Measurements from ENCODE around the gene KCNK1.
"Not testable (repeated sequence)": the region's sequence is repeated elsewhere in the genome, so short reads cannot be mapped to it uniquely, and the experiment has no call there.

The KCNK1 gene

DNA sequence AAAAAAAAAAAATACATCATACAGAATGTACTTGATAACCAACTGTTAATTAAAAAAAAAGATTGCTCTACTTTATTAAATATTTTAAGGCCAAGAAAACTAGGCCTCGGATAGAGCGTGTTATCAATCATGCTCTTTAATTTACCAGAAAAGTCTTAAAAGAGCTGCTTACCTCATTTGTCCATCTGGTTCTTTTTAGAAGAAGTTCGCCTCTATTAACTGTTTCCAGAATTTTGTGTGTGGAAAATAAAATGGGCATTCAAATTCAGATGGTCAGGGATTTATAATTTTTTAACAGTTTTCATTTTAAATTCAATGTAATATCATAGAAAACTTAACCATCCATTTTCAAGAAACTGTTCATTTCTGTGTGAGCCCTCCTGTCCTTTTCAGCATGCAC lies 53.8 kb downstream of the KCNK1 start:
- no peak for DNase-seq (ENCODE audit: low read depth)

DNA sequence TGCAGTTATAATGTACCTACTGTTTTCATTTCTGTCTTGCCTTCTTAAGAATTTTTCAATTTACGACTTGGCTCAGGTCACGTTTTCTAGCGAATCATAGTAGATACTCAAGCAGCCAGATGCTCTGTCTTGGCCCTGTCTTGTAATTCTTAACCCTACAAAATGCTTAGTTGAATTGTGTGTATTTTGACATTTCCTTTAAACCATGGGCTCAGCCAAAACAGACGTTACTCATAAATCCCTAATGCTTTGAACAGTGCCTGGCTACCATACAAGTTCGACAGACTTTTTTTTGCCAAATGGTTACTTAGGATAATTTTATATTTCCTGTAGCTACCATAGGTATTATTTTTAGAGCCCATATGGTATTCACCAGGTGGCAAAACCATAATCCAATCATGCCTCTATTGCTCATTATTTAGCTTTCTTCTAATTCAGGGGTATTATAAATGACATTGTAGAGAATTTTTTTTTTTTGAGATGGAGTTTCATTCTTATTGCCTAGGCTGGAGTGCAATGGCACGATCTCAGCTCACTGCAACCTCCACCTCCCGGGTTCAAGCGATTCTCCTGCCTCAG lies 54.3 kb downstream of the KCNK1 start:
- no peak for DNase-seq (ENCODE audit: low read depth)

DNA sequence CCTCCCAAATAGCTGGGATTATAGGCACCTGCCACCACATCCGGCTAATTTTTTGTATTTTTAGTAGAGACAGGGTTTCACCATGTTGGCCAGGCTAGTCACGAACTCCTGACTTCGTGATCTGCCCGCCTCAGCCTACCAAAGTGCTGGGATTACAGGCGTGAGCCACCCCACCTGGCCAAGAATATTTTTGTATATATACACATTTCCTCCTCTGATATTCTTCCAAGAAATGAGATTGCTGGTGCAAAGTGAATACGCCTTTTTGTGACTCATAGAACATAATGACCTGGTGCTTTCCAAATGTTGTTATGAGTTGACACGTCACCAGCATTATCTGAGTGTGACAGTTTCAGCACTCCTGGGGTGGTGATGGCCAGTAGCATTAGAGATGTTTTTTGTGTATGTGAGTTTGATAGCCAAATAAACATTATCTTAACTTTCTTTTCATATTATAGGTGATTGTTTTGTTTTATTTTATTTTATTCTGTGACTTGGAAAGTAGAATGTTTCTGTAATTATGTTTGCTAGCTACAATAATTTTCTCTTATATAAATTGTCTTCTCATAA lies 54.9 kb downstream of the KCNK1 start:
- DNase-seq (ENCODE audit: low read depth): peak; percentile 47

- not testable (repeated sequence) for DNase-seq (ENCODE audit: low read depth)
Measured at GRCh38 chr1:233670363-233670762, 56.5 kb downstream of the KCNK1 start.

DNA sequence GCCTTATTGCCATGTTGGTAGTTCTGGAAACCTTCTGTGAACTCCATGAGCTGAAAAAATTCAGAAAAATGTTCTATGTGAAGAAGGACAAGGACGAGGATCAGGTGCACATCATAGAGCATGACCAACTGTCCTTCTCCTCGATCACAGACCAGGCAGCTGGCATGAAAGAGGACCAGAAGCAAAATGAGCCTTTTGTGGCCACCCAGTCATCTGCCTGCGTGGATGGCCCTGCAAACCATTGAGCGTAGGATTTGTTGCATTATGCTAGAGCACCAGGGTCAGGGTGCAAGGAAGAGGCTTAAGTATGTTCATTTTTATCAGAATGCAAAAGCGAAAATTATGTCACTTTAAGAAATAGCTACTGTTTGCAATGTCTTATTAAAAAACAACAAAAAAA lies 57.4 kb downstream of the KCNK1 start:
- DNase-seq (ENCODE audit: low read depth): no peak

- DNase-seq (ENCODE audit: low read depth): no peak
Measured at GRCh38 chr1:233672732-233673131, 58.8 kb downstream of the KCNK1 start.

DNA sequence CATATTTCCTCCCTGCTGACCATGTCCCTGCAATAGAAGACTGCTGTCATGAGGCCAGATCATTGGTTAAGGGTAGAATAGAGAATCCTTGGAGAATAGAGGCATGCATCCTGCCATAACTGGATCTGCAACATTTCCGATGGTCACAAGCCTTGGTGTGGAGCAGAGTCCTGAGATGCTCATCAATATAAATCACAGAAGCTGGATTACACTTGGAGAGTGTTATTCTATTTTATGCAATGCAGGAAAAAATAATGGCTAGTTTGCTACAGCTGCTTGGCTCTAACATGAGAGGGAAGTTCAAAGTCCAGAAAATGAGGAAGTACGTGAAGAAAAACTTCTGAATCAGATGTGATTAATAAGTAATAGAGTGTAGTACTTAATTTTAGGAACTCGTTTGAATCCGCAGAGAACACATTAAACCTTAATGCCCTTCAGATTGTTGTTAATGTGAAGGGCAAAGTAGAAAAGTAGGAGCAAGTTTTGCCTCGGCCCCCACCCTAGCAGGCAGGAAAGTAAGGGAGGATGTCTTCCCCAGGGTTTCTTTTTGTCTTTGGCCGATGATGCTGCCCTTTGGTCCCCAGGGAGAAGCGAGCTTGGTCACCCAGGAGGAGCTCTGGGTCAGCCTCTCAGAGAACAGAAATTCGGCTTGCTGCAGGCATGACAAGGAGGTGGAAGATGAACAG lies 59.5 kb downstream of the KCNK1 start:
- DNase-seq (ENCODE audit: low read depth): no peak

- no peak for DNase-seq (ENCODE audit: low read depth)
Measured at GRCh38 chr1:233673947-233674431, 60.1 kb downstream of the KCNK1 start.

DNA sequence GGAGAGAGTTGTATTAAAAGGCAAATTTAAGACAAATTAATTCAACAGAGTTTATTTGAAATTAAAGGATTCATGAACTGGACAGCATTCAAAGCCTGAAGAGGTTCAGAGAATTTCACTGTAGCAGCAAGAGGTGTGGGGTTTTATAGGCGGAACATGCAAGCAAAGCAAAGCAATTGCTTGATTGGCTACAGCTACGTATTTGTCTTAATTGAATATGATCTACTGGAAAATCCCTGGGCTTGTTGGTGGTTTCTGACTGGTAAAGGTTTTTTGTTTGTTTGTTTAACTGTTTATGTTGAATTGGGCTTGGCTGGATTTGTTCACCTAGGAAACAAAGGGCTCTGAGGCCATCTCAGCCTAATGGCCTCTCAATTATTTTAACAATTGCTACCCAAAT lies 61.5 kb downstream of the KCNK1 start:
- DNase-seq (ENCODE audit: low read depth): no peak

DNA sequence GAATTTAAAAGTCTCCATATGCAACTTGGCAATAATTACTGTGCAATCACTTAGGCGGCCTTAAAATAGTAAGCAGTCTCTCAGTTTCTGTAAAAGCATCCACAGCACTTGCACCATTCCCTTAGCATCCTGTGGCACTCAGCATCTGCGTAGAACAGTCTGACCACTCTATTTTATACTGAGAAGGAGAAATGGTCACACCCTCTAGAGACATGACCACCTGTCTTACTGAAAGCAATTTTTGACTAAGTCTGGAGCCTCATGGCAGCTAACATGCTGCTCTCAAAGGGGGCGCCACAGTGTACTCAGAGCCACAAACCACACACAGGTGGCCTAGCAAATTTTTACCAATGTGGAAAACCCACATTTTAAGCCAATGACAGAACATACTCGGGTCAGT lies 62.0 kb downstream of the KCNK1 start:
- DNase-seq (ENCODE audit: low read depth): no peak

DNA sequence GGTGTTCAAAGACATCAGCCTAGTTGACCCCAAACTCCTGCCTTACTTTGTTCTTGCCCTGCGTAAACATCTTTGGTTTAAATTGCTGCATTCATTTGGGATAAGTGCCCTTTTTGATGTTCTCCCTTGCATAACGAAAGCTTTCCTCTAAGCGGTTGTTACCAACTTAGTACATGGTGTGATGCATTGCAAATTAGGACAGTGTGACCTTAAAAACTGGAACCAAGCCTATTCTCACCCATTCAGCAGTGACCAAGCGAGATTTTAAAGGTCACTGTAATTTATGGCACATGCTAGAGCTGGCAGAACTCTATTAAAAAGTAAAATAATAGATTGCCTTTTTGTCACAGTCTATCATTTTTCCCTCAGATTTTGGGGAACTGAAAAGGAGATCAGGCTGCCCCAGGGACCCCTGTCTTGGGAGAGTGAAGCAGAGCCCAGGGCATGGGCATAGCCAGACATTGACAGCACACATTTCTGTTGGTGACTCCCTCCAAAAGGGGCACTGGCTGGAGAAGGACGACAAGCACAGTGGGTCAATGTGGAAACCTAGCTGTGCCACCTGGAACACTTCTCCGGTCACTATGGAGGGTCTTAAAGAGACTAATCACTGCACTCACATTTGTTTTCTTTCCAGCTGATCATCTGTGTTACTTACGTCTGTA lies 63.9 kb downstream of the KCNK1 start:
- no peak for DNase-seq (ENCODE audit: low read depth)

GRCh38 chr1:233679030-233679429 lies 65.1 kb downstream of the KCNK1 start:
- DNase-seq (ENCODE audit: low read depth): no peak

- no peak for DNase-seq (ENCODE audit: low read depth)
Measured at GRCh38 chr1:233679591-233680373, 65.9 kb downstream of the KCNK1 start.

DNA sequence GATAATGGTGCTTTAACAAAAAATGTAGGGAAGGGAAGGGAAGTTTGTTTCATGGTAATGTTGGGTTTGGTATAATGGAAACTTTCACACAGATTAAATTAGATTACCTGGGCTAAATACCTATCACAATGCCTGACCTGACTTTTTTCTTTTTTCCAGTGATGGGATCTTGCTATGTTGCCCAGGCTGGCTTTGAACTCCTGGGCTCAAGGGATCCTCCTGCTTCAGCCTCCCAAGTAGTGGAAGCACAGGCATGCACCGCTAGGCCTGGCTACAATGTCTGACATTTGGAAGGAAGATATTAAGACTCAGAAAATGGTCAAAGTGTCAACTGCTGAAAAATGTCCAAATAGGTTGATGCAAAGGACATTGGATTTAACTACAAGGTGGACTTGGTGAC lies 67.4 kb downstream of the KCNK1 start:
- DNase-seq (ENCODE audit: low read depth): no peak

DNA sequence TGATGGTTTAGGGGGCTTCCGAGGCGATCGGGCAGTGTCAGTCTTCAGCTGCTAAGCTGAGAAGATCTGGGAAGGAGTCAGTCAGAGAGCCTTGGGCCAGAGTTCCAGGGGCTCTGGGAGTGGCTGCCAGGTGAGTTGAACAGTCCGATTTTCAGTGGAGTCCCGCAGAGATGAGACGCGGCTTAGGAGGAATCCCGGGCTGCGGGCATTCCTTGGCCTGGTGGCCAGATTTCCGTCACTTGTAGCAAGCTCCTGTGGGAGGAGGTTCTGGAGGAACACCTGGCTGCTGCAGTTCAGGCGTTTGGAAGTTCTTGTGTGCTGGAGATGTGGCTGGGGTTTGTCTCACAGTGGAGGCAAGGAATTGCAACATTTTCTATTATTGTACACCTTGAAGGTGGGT lies 72.7 kb downstream of the KCNK1 start:
- not testable (repeated sequence) for DNase-seq (ENCODE audit: low read depth)

DNA sequence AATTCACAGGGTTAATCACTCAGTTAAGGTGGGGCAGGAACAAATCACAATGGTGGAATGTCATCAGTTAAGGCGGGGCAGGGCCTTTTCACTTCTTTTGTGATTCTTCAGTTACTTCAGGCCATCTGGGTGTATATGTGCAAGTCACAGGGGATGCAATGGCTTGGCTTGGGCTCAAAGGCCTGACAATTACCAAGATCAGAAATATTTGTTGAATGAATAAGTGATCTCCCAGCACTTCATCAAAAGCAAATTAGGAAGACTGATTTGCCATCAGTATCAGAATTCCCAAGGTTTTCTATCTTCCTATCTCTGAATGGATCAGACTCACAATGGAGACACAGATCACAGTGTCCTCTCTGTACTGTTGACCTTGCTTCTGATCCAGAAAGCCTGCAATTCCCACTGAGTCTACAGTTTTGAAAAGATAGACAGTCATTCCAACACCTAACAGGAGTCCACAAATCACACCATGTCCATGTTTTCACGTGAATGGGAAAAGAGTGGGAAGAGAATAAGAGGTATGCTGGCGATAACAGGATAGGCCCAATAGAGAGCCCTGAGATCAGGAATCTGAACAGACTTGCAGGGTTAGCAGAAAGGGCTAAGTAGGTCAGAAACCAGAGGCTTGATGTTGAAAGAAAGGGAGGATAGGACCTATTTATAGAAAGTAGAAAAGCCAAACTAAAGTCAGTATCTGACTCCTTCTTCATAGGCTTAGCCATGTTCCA lies 75.3 kb downstream of the KCNK1 start:
- DNase-seq (ENCODE audit: low read depth): no peak

DNA sequence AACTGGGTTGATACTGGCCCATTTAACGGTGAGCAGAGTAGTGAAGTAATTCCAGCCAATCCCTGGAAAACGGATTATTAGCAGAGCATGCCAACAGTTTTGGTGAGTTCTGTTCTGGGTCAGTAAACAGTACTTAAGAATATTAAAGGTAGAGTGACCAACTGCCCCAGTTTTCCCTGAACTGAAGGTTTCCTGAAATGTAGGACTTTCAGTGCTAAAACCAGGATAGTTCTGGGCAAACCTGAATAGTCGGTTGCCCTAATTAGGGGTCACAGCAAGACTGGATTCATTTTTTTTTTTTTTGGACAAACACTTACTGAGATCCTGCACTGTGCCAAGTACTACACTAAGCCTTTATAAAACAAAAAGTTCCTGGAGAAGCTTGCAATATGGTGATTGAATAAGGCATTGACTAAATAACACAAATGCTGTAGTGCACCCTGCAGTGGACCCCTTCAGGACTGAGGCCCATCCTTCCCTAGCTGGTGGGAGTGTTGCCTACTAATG lies 75.9 kb downstream of the KCNK1 start:
- DNase-seq (ENCODE audit: low read depth): no peak

DNA sequence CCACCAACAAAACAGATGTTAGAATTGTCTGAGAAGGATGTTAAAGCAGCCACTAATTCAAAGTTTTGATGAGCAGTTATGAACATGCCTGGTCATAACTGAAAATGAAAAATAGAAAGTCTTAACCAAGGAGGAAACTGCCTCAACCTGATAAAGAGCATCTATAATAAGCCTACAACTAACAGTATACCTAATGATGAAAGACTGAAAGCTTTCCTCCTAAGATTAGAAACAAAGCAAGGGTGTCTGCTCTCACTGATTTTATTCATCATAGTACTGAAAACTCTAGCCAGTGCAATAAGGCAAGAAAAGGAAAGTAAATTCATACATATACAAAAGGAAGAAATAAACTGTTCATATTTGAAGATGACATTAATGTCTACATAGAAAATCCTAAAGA lies 82.0 kb downstream of the KCNK1 start:
- DNase-seq (ENCODE audit: low read depth): no peak

DNA sequence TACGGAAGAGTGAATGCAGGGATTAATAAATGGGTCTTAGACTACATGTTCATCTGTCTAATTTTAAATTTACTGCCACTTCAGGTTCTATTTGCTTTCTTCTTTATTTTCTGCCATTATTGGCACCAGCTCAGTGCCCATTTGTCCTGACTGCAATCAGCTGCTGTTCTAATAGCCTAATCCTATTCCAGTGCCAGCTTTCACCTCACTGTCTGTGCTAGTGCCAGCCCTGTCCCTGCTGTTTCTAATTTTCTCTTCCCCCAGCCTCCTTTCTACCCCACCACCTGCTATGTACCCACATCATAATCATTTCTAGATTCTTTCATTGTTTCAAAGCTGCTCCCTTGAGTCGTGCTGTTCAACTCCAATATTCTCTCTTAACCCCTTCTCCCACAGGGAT lies 86.4 kb downstream of the KCNK1 start:
- no peak for DNase-seq (ENCODE audit: low read depth)

DNA sequence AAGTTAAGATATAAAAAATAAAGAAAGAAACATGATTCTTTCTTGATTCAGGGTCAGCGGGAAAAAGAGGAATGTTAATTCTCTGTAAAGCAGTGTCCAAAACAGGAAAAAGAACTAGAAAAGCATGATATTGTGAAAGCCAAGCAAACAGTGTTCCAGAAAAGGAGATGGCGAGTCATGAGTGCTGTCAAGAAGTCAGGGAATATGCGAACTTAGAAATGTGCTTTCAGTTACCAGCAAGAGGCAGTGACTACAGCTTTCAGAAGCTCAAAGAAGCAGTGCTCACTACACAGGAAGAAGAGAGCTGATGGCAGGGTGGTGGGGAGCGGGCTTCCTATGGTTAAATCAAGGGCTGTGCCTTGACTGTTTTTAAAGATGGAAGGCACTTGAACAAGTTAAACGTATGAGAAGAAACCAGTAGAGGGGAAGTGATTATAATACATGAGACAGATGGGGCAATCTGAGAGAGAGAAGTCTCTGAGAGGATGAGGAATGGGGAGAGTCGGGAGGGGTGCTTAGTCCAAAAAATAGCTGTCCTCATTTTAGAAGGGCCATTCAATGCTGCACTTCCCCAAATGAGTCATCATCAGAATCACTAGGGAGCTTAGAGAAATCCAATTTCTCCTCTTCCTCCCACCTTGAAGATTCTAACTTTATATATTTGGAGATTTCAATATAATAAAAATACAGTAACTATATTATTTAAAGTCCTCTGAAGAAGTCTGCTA lies 90.4 kb downstream of the KCNK1 start:
- DNase-seq (ENCODE audit: low read depth): no peak

Measured in GM04503 (cell line).